ENCODE results near the gene CSNK1A1. TPM values are rescaled to one million over a fixed set of nuclear protein-coding genes. Genes with fewer than 3 reads are reported as not detected.

CSNK1A1 gene
- total and polyA plus RNA-seq, 2 of the 4 experiments (the other 2 are of a cell fraction): 140 to 419 TPM

DNA sequence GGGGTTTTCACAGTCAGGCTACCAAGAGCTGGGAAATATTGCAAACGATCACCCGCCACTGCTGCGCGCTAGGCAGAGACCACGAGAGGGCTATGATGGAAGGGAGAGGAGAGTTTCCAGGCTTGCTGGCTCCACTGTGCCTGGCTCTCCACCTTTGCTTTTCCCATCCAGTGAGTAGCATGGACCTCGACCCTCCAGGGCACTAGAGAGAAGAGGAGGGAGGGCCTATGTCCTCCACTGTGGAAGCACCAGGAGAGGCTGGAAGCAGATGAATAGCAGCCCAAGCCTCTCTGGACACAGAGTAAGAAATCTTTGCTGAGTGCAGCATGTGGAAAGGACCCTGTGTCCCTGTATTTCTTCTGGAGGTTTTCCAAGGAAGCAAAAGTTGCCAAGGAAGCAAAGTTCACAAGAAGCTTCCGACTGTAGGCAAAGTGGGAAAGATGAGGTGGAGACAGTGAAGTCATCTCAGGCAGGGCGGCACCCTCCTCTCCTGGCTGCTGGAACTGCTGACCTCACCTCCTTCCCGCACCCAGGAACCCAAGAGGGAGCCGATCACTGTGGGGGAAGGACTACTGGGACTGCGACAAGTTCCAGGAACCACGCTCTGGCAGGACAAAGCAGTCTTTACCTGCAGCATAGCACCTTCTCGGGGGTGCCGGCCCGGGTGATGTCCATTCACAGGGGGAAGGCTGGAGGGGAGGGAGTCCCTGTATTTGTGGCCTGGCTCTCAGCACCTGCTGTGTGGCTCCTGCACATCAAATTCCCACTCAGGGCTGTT lies 79.6 kb downstream of the CSNK1A1 start:
- ATAC-seq (ENCODE audit: low read depth) (peak; percentile 70), DNase-seq (peak; percentile 57)
- Histone ChIP-seq H3K79me1 (ENCODE audit: low read depth in 1 of 2, low read length in 2 of 2) (no peaks in the 10 kb centered on the region), H3K27ac (ENCODE audit: insufficient read depth, low read length) (no peak overlapping the region), H3K4me2 (ENCODE audit: low read depth, low read length) (peak overlapping the region; percentile 12; the same call in 1 of the 2 replicates), H3K18ac (ENCODE audit: low read depth, low read length) (peak overlapping the region; percentile 24), H2AK5ac (ENCODE audit: low read depth, low read length) (peak overlapping the region; percentile 30; the same call in 1 of the 2 replicates), H4K5ac (ENCODE audit: low read depth, low read length) (peak overlapping the region; percentile 38), H3K9me3 (ENCODE audit: control insufficient read depth, insufficient read depth, low read length) (no peaks in the 10 kb centered on the region), H3K9ac (ENCODE audit: low read depth, low read length) (no peak overlapping the region), H4K91ac (ENCODE audit: insufficient read depth, low read depth, low read length) (peak overlapping the region; percentile 12; the same call in 1 of the 2 replicates), H3K14ac (replicated peaks; ENCODE audit: low read depth, low read length) (peak overlapping the region; percentile 2; the same call in 1 of the 2 replicates), H3K4me3 (ENCODE audit: insufficient read depth, low read depth, low read length) (no peak overlapping the region), H3K23ac (ENCODE audit: low read depth, low read length) (0 out of 2 replicates have a peak overlapping the region, but pooled peaks have one; percentile 10), H3K9me1 (ENCODE audit: insufficient read depth, low read length) (no peaks in the 10 kb centered on the region; the same call in 1 of the 2 replicates), H2BK120ac (ENCODE audit: low read depth, low read length) (peak overlapping the region; percentile 6; the same call in 1 of the 2 replicates), H3K4ac (ENCODE audit: low read depth, low read length) (peak overlapping the region; percentile 51), H2BK5ac (ENCODE audit: low read depth, low read length, poor library complexity, severe bottlenecking) (peak overlapping the region; percentile 8), H2AFZ (replicated peaks; ENCODE audit: low read length, poor library complexity) (peak overlapping the region; percentile 84), H3K27me3 (ENCODE audit: control insufficient read depth, insufficient read depth, low read length) (no peaks in the 10 kb centered on the region), H3K56ac (ENCODE audit: extremely low read depth, insufficient read depth, low read length) (no peak overlapping the region), H2BK20ac (ENCODE audit: low read depth, low read length) (peak overlapping the region; percentile 47; the same call in 1 of the 2 replicates), H3K36me3 (ENCODE audit: control insufficient read depth, insufficient read depth, low read length) (no peaks in the 10 kb centered on the region), H4K20me1 (ENCODE audit: insufficient read depth, low read length) (no peaks in the 10 kb centered on the region), H4K8ac (ENCODE audit: low read depth in 2 of 2, low read length in 2 of 2) (peak overlapping the region in 1 of 2 experiments; percentile 63; a peak in 1 of 4 replicates), H3K4me1 (ENCODE audit: control insufficient read depth, insufficient read depth, low read length) (peaks cover 12% of the 10 kb centered on the region), H2AK9ac (replicated peaks; ENCODE audit: low read depth, low read length, poor library complexity) (no peak overlapping the region), H2BK15ac (ENCODE audit: low read depth, low read length) (peak overlapping the region; percentile 8; the same call in 1 of the 3 replicates)
- CTCF ChIA-PET: no interaction called here
- intact Hi-C loops (cut with micrococcal nuclease): no loop called here
- POLR2A ChIA-PET (ENCODE audit: unreplicated experiment): no interaction called here
- no CpG with 5 or more reads among the region's 15 CpGs for WGBS, 2 experiments (ENCODE audit: extremely low coverage in 2 of 2, insufficient read length in 1 of 2)
- dilution Hi-C loops (cut with HindIII; ENCODE audit: low sequenced_read_pairs, unreplicated experiment): no loop called here
- TF ChIP-seq MAZ (IDR thresholded peaks at IDR 0.05; ENCODE audit: borderline replicate concordance, low read depth, low read length) (no peak), CHD1 (IDR thresholded peaks at IDR 0.05; ENCODE audit: low read depth, low read length) (no peak), CEBPB (IDR thresholded peaks at IDR 0.05; ENCODE audit: low read depth, low read length) (no peak), FOS (IDR thresholded peaks at IDR 0.05; ENCODE audit: low read depth, low read length) (no peak), MAFK (IDR thresholded peaks at IDR 0.05; ENCODE audit: low read depth, low read length) (peak; percentile 46), RCOR1 (IDR thresholded peaks at IDR 0.05; ENCODE audit: insufficient replicate concordance, low read length) (no peak)
- TF ChIP-seq, protein P1, sequence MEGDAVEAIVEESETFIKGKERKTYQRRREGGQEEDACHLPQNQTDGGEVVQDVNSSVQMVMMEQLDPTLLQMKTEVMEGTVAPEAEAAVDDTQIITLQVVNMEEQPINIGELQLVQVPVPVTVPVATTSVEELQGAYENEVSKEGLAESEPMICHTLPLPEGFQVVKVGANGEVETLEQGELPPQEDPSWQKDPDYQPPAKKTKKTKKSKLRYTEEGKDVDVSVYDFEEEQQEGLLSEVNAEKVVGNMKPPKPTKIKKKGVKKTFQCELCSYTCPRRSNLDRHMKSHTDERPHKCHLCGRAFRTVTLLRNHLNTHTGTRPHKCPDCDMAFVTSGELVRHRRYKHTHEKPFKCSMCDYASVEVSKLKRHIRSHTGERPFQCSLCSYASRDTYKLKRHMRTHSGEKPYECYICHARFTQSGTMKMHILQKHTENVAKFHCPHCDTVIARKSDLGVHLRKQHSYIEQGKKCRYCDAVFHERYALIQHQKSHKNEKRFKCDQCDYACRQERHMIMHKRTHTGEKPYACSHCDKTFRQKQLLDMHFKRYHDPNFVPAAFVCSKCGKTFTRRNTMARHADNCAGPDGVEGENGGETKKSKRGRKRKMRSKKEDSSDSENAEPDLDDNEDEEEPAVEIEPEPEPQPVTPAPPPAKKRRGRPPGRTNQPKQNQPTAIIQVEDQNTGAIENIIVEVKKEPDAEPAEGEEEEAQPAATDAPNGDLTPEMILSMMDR (conservative IDR thresholded peaks at IDR 0.05; ENCODE audit: low read depth, low read length): no peak
- in situ Hi-C loops (cut with MboI; ENCODE audit: low sequenced_read_pairs): no loop called here
- no TSS peak for BruUV-seq (replicated peaks)
